ENCODE results near the gene TECPR2.
"Not testable (repeated sequence)": the region's sequence is repeated elsewhere in the genome, so short reads cannot be mapped to it uniquely, and the experiment has no call there.

The TECPR2 gene

GRCh38 chr14:102348376-102348775 lies 14.4 kb upstream of the TECPR2 start:
- TF ChIP-seq MAX (IDR thresholded peaks at IDR 0.05; ENCODE audit: low read depth, low read length) = no peak
- no peak for DNase-seq (ENCODE audit: low read depth)
- H3K4me3 ChIP-seq (ENCODE audit: low read depth, low read length) = no peak overlapping the region

- DNase-seq (ENCODE audit: low read depth) = no peak
- TF ChIP-seq MYC (IDR thresholded peaks at IDR 0.05; ENCODE audit: low read depth, low read length) = no peak
- no peak for TF ChIP-seq CTCF (IDR thresholded peaks at IDR 0.05; ENCODE audit: low read depth, low read length)
- TF ChIP-seq POLR2A (IDR thresholded peaks at IDR 0.05; ENCODE audit: extremely low read depth, insufficient read length) = no peak
- TF ChIP-seq MAX (IDR thresholded peaks at IDR 0.05; ENCODE audit: low read depth, low read length) = no peak
- no peak overlapping the region for H3K4me3 ChIP-seq (ENCODE audit: low read depth, low read length)
Measured at GRCh38 chr14:102351023-102351422, 11.7 kb upstream of the TECPR2 start.

GRCh38 chr14:102351593-102351992 lies 11.1 kb upstream of the TECPR2 start:
- not testable (repeated sequence) for H3K4me3 ChIP-seq (ENCODE audit: low read depth, low read length); DNase-seq (ENCODE audit: low read depth)

- peak; percentile 11 for DNase-seq (ENCODE audit: low read depth)
- H3K4me3 ChIP-seq (ENCODE audit: low read depth, low read length) = no peak overlapping the region
- no peak for TF ChIP-seq CTCF (IDR thresholded peaks at IDR 0.05; ENCODE audit: low read depth, low read length)
- peak; percentile 59; the same call in 1 of the 2 replicates for TF ChIP-seq MAX (IDR thresholded peaks at IDR 0.05; ENCODE audit: low read depth, low read length)
- no peak for TF ChIP-seq POLR2A (IDR thresholded peaks at IDR 0.05; ENCODE audit: extremely low read depth, insufficient read length)
- peak; percentile 29; the same call in 1 of the 2 replicates for TF ChIP-seq MYC (IDR thresholded peaks at IDR 0.05; ENCODE audit: low read depth, low read length)
Measured at GRCh38 chr14:102352213-102352612, 10.5 kb upstream of the TECPR2 start.

GRCh38 chr14:102353126-102353619 lies 9.6 kb upstream of the TECPR2 start:
- TF ChIP-seq POLR2A (IDR thresholded peaks at IDR 0.05; ENCODE audit: extremely low read depth, insufficient read length) (no peak), MAX (IDR thresholded peaks at IDR 0.05; ENCODE audit: low read depth, low read length) (no peak), CTCF (IDR thresholded peaks at IDR 0.05; ENCODE audit: low read depth, low read length) (no peak), MYC (IDR thresholded peaks at IDR 0.05; ENCODE audit: low read depth, low read length) (no peak)
- no peak overlapping the region for H3K4me3 ChIP-seq (ENCODE audit: low read depth, low read length)
- DNase-seq (ENCODE audit: low read depth) = no peak

GRCh38 chr14:102356280-102356679 lies 6.5 kb upstream of the TECPR2 start:
- TF ChIP-seq MYC (IDR thresholded peaks at IDR 0.05; ENCODE audit: low read depth, low read length) (no peak), MAX (IDR thresholded peaks at IDR 0.05; ENCODE audit: low read depth, low read length) (no peak)
- H3K4me3 ChIP-seq (ENCODE audit: low read depth, low read length) = no peak overlapping the region
- DNase-seq (ENCODE audit: low read depth) = no peak

- no peak for DNase-seq (ENCODE audit: low read depth)
- H3K4me3 ChIP-seq (ENCODE audit: low read depth, low read length) = no peak overlapping the region
- no peak for TF ChIP-seq CTCF (IDR thresholded peaks at IDR 0.05; ENCODE audit: low read depth, low read length)
- TF ChIP-seq MYC (IDR thresholded peaks at IDR 0.05; ENCODE audit: low read depth, low read length) = no peak
- no peak for TF ChIP-seq POLR2A (IDR thresholded peaks at IDR 0.05; ENCODE audit: extremely low read depth, insufficient read length)
- TF ChIP-seq MAX (IDR thresholded peaks at IDR 0.05; ENCODE audit: low read depth, low read length) = no peak
Measured at GRCh38 chr14:102359341-102359740, 3.4 kb upstream of the TECPR2 start.
